ENCODE data around the gene HDAC11. TPM values are rescaled to one million over a fixed set of nuclear protein-coding genes. Genes with fewer than 3 reads are reported as not detected.
A peak's percentile ranks its signal among the peaks of the same experiment; 100 is the strongest.

Gene HDAC11
- total and polyA plus RNA-seq, 2 of the 13 experiments (the other 11 are each of a cell fraction or from before 2014, with no cell fraction given), result 13.7 to 33.1 TPM

DNA sequence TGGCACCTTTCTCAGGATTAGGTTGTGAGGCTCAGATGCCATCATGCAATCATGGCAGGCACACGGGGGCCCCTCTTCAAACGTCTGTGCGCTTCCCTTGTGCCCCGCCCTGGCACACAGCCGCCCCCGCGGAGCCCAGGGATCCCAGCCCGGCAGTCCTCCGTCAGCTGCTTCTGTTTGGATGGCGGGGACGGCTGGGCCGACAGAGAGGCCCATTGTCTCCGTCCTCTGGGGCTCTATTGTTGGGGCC is 849 bp upstream of the HDAC11 start (continued):
- TF ChIP-seq, protein P1, sequence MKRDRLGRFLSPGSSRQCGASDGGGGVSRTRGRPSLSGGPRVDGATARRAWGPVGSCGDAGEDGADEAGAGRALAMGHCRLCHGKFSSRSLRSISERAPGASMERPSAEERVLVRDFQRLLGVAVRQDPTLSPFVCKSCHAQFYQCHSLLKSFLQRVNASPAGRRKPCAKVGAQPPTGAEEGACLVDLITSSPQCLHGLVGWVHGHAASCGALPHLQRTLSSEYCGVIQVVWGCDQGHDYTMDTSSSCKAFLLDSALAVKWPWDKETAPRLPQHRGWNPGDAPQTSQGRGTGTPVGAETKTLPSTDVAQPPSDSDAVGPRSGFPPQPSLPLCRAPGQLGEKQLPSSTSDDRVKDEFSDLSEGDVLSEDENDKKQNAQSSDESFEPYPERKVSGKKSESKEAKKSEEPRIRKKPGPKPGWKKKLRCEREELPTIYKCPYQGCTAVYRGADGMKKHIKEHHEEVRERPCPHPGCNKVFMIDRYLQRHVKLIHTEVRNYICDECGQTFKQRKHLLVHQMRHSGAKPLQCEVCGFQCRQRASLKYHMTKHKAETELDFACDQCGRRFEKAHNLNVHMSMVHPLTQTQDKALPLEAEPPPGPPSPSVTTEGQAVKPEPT (CRISPR knock-in tag; IDR thresholded peaks at IDR 0.05; ENCODE audit: low read depth), result 0 out of 2 replicates have a peak, but pooled peaks have one; percentile 57
- TF ChIP-seq AHR (CRISPR knock-in tag; IDR thresholded peaks at IDR 0.05), result 0 out of 2 replicates have a peak, but pooled peaks have one; percentile 6
- peak; percentile 49; the same call in 1 of the 2 replicates for TF ChIP-seq ZNF609 (CRISPR knock-in tag; IDR thresholded peaks at IDR 0.05; ENCODE audit: borderline replicate concordance)
- TF ChIP-seq SRSF9 (IDR thresholded peaks at IDR 0.05; ENCODE audit: borderline replicate concordance, insufficient read depth, low read depth, low read length, poor library complexity, severe bottlenecking), result no peak
- TF ChIP-seq POLR2G (IDR thresholded peaks at IDR 0.05; ENCODE audit: low read depth, low read length), result peak; percentile 55; the same call in 1 of the 2 replicates
- TF ChIP-seq NFIC (IDR thresholded peaks at IDR 0.05; ENCODE audit: low read length), result no peak
- 0 out of 2 replicates have a peak, but pooled peaks have one; percentile 15 for TF ChIP-seq TGIF2 (CRISPR knock-in tag; IDR thresholded peaks at IDR 0.05)
- TF ChIP-seq ZNF441 (CRISPR knock-in tag; IDR thresholded peaks at IDR 0.05; ENCODE audit: borderline replicate concordance), result 0 out of 2 replicates have a peak, but pooled peaks have one; percentile 10
- TF ChIP-seq KDM1A (CRISPR knock-in tag; IDR thresholded peaks at IDR 0.05), result no peak
- no peak for TF ChIP-seq KDM5A (IDR thresholded peaks at IDR 0.05; ENCODE audit: borderline replicate concordance, low read length)
- 0 out of 2 replicates have a peak, but pooled peaks have one; percentile 34 for TF ChIP-seq FUBP1 (CRISPR knock-in tag; IDR thresholded peaks at IDR 0.05; ENCODE audit: borderline replicate concordance)
- 0 out of 2 replicates have a peak, but pooled peaks have one; percentile 22 for TF ChIP-seq ZNF749 (CRISPR knock-in tag; IDR thresholded peaks at IDR 0.05; ENCODE audit: borderline replicate concordance)
- no peak for TF ChIP-seq KLF6 (CRISPR knock-in tag; IDR thresholded peaks at IDR 0.05)
- TF ChIP-seq PHF21A (CRISPR knock-in tag; IDR thresholded peaks at IDR 0.05), result peak; percentile 59; the same call in 1 of the 2 replicates
- peak; percentile 79 for TF ChIP-seq PATZ1 (CRISPR knock-in tag; IDR thresholded peaks at IDR 0.05)
- TF ChIP-seq MYC (CRISPR knock-in tag; IDR thresholded peaks at IDR 0.05; ENCODE audit: borderline replicate concordance), result no peak
- TF ChIP-seq ZNF644 (CRISPR knock-in tag; IDR thresholded peaks at IDR 0.05; ENCODE audit: low read depth), result 0 out of 2 replicates have a peak, but pooled peaks have one; percentile 12

Measured in HepG2 (cell line).